HG03565 (cell line): ENCODE results near the gene TFIP11.

Experiments
- ATAC-seq: cut with Tn5 transposase; IDR thresholded peaks from one replicate; pipeline ENCODE4 v1.9.1; 2021; ENCODE audit warnings: mild to moderate bottlenecking, moderate library complexity; ENCODE audit not compliant: unreplicated experiment

The TFIP11 gene

GRCh38 chr22:26450453-26451185, 61.7 kb downstream of the TFIP11 start:
- ATAC-seq, result no peak

GRCh38 chr22:26448941-26449340, 63.3 kb downstream of the TFIP11 start:
- no peak for ATAC-seq

GRCh38 chr22:26448334-26448733, 63.9 kb downstream of the TFIP11 start:
- ATAC-seq, result no peak

GRCh38 chr22:26447584-26448329, 64.5 kb downstream of the TFIP11 start:
- ATAC-seq, result no peak

GRCh38 chr22:26446808-26447515, 65.3 kb downstream of the TFIP11 start:
- no peak for ATAC-seq

GRCh38 chr22:26445577-26446275, 66.5 kb downstream of the TFIP11 start:
- ATAC-seq, result no peak

- ATAC-seq, result no peak
Observed at GRCh38 chr22:26444777-26445176, 67.5 kb downstream of the TFIP11 start.

GRCh38 chr22:26443901-26444690, 68.2 kb downstream of the TFIP11 start:
- ATAC-seq, result no peak

- no peak for ATAC-seq
Observed at GRCh38 chr22:26442086-26442756, 70.1 kb downstream of the TFIP11 start.
